HG03457 (cell line): ENCODE results near the gene ADAM8.
A peak's percentile ranks its signal among the peaks of the same experiment; 100 is the strongest.
"Not testable (repeated sequence)": the region's sequence is repeated elsewhere in the genome, so short reads cannot be mapped to it uniquely, and the experiment has no call there.

Experiments
- ATAC-seq: cut with Tn5 transposase; IDR thresholded peaks from one replicate; pipeline ENCODE4 v1.9.1; 2021; ENCODE audit warnings: moderate number of reproducible peaks; ENCODE audit not compliant: unreplicated experiment

ADAM8 gene

DNA sequence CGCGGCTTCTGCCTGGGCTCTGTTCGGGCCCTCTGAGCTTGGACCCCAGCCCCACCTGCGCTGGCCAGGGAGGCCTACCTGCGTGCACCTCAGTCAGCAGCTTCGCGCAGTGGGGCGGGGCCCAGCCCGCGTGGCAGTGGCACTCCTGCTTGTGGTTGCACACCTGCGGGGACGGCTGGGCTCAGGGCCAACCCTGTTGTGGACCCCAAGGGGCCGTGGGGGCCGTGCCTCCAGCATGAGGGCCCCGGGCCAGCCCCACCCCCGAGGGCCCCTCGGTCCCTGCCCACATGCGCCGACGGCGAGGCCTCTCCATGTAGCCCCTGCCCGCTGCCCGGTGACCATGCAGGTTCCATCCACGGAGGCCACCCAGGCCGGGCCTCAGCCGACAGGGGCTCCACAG is 7.3 kb downstream of the ADAM8 start:
- ATAC-seq = no peak

DNA sequence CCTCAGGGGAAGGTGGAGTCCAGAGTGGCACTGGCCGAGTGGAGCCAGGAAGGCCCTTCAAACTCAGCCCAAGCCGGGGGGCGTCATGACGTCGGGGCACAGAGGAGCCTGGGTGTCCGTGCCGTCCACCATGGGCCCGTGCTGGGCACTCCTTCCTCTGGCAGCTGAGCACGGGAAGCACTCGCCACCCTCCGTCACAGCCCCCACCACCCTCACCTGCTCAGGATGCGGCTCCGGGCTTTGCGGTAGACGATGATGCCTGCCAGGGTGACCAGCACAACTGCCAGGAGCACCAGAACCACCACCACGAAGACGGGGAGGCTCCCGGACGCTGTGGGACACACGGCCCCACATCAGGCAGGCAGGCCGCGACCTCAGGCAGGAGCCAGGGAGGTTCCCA is 8.1 kb downstream of the ADAM8 start:
- ATAC-seq = no peak

DNA sequence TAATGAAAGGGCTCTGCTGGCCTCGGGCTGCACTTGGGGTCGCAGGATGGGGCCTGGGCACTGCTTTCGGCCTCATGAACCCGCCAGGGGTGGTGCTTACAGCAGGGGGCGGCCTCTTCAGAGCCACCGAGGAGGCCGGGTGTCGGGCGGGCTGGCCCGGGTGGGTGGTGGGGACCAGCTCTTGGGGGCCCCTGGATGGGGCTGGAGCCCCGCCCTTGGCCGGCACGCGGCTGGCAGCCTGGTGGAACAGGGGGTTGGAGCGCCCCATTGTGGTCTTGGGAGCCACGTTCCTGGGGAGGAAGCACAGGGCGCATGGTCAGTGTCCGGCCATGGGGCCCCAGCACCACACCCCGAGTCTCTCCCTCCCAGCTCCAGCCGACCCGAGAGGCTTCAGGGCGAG is 8.8 kb downstream of the ADAM8 start:
- ATAC-seq = no peak

DNA sequence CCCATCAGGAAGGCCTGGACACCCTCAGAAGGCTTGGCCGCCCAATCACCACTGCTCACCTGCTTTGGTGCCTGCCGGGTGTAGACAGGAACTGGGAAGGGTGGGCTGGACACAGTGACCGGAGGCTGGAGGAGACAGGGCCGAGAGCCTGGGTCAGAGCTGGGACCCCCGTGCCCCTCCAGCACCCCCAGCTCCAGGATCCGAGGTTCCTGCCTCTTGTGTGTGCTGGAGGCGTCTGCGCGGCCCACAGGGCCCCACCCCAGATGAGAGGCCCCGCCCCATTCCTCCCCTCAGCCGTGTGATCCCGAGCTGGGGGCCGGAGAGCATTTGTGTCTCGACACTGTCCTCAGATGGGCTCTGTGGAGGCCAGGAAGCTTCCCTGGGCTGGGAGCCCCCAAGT is 9.4 kb downstream of the ADAM8 start:
- no peak for ATAC-seq

DNA sequence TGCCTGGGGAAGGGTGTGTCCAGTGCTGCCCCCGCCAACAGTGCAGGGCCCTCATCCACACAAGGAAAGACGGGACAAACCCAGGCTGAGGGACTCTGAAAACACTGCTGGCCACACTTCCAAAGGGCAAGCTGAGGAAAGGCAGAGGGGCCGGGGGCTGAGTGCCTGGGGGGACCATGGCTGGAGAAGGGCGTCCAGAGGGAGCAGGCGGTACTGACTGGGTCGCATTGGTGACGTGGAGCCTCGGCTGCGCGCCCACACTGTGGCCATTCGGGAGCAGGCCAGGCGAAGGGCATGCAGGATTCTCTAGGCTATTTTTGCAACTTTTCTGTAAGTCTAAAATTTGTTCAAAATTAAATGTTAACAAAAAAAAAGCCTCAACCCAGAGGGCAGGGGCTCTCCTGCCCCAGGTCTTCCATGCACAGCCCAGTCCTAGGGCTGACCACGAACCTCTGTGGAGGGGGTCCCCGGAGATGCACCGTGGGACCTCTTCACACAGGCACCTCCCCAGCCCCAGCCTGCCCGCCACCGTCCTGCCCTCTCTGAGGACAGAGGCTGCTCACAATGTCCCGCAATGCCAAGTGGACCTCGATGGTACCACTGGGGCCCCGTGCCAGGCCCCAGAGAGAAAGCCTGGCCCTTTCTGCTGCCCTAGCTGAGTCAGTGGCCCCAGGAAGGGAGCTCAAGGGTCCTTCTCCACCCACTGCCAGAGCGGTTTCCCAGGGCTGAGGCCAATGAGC is 10.4 kb downstream of the ADAM8 start:
- no peak for ATAC-seq

DNA sequence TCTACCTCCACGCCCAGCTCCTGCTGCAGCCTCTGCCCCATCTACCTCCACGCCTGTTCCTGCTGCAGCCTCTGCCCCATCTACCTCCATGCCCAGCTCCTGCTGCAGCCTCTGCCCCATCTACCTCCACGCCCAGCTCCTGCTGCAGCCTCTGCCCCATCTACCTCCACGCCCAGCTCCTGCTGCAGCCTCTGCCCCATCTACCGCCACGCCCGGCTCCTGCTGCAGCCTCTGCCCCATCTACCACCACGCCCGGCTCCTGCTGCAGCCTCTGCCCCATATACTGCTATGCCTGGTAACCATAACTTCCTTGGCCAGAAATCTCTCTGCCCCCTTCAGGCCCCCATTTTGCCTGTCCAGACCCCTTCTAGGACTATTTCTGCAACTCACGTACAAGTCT is 11.6 kb downstream of the ADAM8 start:
- ATAC-seq = not testable (repeated sequence)

DNA sequence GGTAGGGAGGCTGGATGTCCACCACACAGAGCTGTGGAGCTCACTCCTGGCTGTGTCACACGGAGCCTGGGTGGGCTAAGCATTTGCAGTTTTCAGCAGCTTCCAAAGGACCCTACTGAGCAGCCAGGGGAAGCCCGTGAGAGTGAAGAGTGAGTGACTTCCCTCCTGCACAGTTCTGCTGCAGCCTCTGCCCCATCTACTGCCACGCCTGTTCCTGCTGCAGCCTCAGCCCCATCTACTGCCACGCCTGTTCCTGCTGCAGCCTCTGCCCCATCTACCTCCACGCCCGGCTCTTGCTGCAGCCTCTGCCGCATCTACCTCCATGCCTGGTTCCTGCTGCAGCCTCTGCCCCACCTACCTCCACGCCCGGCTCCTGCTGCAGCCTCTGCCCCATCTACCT is 12.2 kb downstream of the ADAM8 start:
- no peak for ATAC-seq

DNA sequence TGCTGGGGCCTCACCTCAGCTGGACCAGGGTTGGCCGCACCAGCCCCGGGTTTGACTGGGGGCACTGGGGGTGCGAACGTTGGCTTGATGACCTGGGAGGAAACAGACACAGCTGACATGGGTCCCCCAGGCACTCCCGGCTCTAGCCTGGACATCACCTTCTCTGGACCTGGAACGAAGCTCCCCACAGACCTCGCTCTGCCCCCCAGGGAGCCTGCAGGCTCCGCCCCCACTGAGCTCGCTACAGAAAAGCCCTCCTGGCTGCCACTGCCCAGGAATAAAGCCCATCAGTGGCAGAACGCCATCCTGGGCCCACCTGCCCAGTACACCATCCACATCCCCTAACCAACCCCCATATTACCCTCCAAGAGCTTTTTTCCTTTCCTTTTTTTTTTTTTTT is 13.0 kb downstream of the ADAM8 start:
- no peak for ATAC-seq

DNA sequence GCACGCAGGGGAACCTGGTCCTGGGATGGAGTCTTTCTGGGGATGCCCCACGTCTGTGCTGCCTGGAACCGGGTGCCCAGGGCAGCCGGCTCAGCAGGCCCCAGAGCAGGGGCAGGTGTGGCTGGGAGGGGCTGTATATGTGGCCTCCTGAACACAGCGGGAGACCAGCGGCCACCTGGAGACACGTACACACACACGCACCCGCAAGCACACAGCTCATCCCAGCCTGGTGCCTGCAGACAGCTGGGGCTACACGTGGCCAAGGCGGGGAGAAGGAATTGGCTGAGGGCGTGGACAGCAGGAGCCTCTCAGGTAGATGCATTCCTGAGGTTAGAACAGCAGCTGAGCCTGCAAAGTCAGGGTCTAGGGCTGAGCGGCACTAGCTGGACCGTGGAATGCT is 14.0 kb downstream of the ADAM8 start:
- no peak for ATAC-seq

DNA sequence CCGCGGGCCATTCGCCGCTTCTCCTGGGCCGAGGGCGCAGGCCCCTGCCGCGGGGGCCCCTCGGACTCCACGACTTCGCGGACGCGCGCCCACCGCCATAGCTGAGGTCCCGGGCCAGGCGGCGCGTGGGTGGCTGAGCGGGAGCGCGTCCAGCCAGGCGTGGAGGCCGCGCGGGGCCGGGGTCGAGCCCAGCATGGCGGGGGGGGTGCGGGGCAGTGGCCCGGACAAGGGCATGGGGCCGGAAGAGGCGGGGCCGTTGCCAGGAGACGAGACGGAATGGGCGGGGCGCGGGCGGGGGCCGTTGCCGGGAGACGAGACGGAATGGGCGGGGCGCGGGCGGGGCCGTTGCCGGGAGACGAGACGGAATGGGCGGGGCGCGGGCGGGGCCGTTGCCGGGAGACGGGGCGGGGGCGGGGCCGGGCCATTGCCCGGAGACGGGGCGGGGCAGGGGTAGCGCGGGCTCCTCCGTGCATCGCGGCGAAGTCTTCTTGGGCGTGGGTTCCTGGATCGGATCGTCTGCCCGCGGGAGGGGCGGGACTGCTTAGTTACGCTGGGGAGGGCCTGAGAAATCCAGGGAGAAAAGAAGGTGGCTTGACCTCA is 14.8 kb downstream of the ADAM8 start:
- peak; percentile 38 for ATAC-seq

DNA sequence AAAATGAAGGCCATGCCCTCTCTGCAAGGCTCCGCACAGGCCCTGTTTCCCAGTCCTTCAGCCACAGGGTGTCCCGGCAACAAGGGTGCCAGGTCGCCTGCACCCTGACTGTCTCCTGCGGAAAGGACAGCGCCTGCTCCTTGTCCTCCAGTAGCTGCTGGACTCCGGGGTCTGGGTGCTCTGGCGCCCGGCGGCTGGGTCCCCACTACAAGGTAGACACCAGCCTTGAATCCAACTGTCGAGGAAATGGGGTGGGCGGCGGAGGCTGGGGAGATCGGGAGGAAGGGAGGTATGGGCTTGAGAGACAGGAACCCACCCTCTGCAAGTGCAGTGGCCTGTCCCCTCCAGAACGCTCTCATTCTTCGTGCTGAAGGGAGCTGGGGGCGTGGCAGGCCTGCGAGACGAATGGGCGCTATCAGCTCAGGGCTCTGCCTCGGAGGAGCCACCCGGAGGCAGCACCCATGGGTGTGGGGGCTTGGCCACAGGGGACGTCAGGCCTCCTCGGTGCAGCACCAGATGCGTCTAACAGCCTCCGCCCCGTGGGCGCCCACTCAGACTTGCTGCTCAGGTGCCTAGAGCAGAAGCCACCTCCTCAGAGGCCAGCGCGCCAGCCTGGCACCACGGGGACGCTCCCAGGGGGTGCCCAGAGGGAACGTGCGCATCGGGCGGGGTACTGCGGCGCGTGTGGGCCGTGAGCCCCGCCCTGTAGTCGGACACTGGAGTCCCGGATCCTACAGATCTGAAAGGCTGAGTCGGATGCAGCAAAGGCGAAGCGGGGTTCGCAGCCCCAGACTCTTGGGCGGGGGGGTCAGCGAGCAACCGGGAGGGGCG is 15.6 kb downstream of the ADAM8 start:
- peak; percentile 43 for ATAC-seq

DNA sequence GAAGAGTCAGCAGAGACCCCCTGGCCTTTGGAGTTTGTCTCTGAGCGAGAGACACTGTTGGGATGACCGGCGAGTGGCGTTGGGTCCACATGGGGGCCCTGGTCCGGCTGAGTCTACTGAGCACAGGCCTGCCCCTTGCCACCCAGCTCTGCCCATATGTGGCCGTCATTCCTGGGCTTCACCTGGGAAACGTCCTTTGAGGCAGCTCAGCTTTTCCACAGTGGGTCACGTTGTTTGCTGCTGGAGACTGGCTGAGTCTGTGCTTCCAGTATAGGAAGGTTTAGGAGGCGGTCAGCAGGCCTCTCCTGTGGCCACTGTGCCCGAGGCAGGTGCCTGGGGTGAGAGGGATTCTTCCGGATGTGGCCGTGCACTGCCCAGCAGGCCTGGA is 17.1 kb downstream of the ADAM8 start:
- no peak for ATAC-seq

DNA sequence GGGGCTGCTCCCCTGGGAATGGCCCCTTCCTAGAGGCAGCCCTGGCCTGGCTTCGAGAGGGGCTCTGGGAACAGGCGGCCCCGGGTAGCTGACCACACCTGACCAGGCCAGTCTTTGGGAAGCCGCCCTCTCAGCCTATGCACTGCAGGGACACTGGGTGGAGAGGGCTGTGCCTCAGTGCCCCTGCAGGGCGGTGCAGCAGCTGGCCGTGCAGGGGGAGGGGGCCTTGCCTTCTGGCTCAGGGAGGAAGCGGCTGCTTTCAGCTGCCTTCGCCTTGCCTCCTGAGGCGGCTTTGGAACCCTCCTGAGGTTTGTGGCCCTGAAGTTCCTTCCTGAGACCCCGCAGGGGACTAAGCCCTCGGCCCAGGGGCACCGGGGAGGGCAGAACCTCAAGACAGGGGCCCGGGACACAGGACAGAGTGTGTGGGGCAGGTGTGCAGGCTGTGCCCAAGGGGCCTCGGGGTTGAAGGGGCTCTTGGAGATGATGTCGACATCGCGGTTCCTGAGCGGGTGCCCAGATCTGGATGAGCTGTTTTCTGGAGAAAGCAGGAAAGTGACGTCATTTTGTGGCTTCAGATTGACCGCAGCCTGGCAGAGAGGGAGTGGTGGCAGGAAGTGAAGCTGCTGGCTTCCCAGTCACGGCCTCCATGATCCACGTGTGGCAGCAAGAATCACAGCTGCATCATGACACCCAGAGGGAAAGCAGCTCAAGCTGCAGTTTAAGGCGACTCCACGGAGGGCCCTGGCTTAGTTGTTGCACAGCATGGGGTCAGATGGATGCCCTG is 17.7 kb downstream of the ADAM8 start:
- ATAC-seq = no peak

DNA sequence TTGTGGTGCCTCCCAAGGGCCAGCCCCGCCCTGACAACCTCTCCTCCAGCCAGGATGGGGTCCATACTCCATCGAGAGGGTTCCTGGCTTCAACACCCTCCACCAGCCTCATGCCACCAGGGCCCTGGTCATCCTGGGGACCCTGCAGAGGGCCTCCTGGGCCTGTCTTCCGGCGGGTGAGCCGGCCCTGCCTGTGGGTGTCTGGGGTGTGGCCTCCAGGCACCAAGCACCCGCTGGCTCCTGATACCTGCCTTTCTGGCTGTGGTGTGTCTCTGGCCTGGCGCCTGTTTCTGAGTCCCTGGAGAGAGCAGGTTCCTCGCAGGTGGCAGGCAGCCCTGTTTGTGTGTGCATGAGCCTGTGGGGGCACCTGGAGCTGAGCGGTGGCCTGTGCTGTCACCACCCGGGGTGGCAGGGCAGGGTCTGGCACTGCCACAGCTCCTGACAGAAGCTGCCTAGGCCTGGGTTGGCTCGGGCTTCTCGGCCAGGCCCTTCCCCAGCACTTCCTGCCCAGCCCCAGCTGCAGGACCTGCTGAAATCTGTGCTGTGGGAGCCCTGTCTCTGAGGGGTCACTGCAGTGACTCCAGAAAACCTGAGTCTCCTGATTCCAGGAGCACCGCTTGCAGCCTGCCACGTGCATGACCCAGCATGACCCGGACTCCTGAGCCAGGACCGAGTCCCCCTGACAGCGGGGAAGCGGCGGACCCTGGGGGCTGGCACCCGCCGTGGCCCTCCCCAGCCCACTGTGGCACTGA is 18.4 kb downstream of the ADAM8 start:
- no peak for ATAC-seq

DNA sequence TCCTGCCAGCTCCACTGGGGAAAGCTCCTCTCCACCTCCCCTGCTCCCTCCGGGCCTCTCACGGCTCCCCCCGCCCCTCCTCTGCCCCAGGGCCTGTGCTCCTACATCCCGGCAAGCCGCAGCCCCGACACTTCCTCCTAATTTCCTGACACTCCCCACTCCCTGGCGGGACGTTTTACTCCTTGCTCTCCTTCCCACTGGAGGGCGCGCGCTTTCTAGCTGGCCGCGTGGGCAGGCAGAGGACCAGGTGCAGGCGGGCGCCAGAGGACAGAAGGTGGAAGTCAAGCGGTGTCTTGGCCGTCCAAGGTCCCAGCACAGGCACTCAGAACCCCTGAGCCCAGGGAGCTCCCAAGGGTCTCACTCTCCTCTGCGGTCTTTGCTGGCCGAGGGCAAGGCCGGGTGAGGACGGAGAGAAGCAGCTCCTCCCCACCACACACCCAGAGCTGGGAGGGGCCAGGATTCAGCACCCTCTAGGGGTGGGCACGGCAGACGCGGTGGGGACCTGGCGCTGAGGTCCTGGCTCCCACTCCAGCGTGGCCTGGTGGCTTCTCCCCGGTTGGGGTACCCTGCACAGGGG is 19.1 kb downstream of the ADAM8 start:
- ATAC-seq = no peak

DNA sequence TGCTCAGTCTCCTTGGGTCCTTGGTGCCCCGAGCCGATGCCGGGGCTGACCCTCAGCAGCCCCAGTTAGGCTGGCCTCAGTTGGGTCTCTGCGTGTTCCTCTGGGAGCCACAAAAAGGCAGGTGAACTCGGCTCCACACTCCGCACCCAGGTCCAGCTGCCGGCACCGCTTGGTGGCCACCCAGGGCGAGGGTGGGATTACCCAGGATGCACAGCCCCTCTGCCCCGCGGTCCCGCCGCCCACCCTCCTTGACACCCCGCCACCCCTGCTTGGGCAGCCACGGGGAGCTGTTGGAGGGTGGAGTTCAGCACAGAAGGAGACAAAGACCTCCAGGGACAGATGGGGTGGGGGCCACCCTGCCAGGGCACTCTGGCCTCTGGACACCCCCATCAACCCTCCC is 21.3 kb downstream of the ADAM8 start:
- no peak for ATAC-seq

DNA sequence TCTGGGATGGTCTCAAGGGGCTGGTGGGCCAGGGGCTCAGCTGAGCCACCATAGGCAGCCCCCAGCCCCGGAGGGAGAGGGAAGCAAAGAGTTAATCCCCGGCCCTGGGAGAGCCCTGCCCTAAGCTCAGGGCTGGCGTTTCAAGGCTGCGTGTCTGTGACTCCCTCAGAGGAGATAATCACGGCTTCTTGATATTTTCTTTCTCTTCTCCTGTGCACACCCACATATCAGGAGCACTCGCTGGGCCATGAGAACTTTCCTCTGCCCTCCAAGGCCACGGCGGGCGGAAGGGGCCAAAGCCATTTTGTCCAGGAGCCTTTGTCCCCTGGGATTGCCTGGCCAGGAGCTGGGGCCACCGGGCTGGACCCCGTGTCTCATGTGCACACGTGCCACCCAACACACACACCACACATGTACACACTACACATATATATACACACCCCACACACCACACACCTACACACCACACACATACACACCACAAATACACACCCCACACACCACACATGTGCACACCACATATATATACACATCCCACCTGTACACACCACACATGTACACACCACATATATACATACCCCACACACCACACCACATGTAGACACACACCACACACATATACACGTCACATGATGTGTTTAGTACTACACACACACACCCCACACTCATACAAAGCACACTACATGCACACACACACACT is 22.1 kb downstream of the ADAM8 start:
- no peak for ATAC-seq

DNA sequence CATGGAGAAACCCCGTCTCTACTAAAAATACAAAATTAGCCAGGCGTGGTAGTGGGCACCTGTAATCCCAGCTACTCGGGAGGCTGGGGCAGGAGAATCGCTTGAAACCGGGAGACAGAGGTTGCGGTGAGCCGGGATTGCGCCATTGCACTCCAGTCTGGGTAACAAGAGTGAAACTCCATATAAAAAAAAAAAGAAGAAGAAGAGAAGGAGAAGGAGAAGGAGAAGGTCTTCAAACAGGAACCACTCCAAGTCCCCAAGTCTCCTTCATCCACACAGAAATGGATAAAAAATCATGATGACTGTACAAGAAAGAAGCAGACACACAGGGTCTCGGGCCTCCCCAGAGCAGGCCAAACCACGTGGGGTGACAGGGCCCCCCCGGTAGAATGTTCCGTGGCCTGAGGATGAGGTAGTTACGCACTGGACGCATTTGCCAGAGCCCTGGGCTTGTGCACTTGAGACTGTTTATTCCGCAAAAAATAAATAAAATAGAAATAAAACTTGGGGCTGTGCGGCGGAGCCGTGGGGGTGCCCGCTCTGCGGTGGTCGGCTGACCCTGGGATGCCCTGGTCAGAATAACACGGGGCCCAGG is 23.2 kb downstream of the ADAM8 start:
- no peak for ATAC-seq

DNA sequence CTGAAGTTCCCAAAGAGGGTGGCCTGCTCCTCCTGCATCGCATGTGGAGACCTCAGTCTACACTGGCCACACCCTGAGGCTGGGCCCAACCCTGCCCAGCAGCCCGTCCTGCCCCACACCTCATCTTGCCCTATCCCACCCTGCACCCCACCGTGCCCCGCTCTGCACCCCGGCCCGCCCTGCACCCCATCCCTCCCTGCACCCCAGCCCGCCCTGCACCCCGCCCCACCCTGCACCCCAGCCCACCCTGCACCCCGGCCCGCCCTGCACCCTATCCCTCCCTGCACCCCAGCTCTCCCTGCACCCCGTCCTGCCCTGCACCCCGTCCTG is 24.5 kb downstream of the ADAM8 start:
- no peak for ATAC-seq
